H9 (cell line): Measurements from ENCODE around the gene ADISSP. TPM values are rescaled to one million over a fixed set of nuclear protein-coding genes. Genes with fewer than 3 reads are reported as not detected.

ENCODE experiments used
- DNase-seq: peaks from one replicate; pipeline ENCODE4 v3.0.0-alpha.2; 2017
- H2AFZ ChIP-seq: one replicate; pipeline ENCODE4 v1.6.1; 2013; ENCODE audit warnings: mild to moderate bottlenecking, low read length, control low read depth, moderate library complexity
- H2AK5ac ChIP-seq: 2 replicates; pipeline ENCODE4 v1.6.1; 2013; ENCODE audit warnings: low read length, control low read depth, mixed read lengths; ENCODE audit not compliant: insufficient read length
- H2BK120ac ChIP-seq: one replicate; pipeline ENCODE4 v1.6.1; 2013; ENCODE audit warnings: low read depth, mild to moderate bottlenecking, low read length, control low read depth, inconsistent platforms; ENCODE audit not compliant: poor library complexity, severe bottlenecking
- H2BK12ac ChIP-seq: 2 replicates; pipeline ENCODE4 v1.6.1; 2013; ENCODE audit warnings: low read length, control low read depth, mixed read lengths, low read depth; ENCODE audit not compliant: insufficient read length
- H2BK15ac ChIP-seq: 2 replicates; pipeline ENCODE4 v1.6.1; 2013; ENCODE audit warnings: low read depth, low read length, control low read depth
- H2BK20ac ChIP-seq: one replicate; pipeline ENCODE4 v1.6.1; 2013; ENCODE audit warnings: low read depth, mild to moderate bottlenecking, low read length, control low read depth, inconsistent platforms; ENCODE audit not compliant: poor library complexity, severe bottlenecking
- H2BK5ac ChIP-seq: 2 replicates; pipeline ENCODE4 v1.6.1; 2013; ENCODE audit warnings: low read length, control low read depth, mixed read lengths; ENCODE audit not compliant: insufficient read length
- H3K14ac ChIP-seq: 2 replicates; pipeline ENCODE4 v1.6.1; 2013; ENCODE audit warnings: low read length, control low read depth; ENCODE audit not compliant: insufficient read depth
- H3K18ac ChIP-seq: 2 replicates; pipeline ENCODE4 v1.6.1; 2013; ENCODE audit warnings: low read depth, mild to moderate bottlenecking, mixed read lengths, low read length, control low read depth; ENCODE audit not compliant: insufficient read length
- H3K23ac ChIP-seq: 2 replicates; pipeline ENCODE4 v1.6.1; 2013; ENCODE audit warnings: low read length, control low read depth, mixed read lengths, low read depth; ENCODE audit not compliant: insufficient read length
- H3K23me2 ChIP-seq: 2 replicates; pipeline ENCODE4 v1.6.1; 2013; ENCODE audit warnings: low read depth, mild to moderate bottlenecking, mixed read lengths, low read length, control low read depth; ENCODE audit not compliant: insufficient read length, poor library complexity, severe bottlenecking
- H3K27ac ChIP-seq: 2 replicates; pipeline ENCODE4 v1.5.1; 2013; ENCODE audit warnings: low read length, control low read depth, mixed read lengths, low read depth; ENCODE audit not compliant: insufficient read length
- H3K27me3 ChIP-seq: 2 replicates; pipeline ENCODE4 v1.6.1; 2013; ENCODE audit warnings: low read length, control low read depth, inconsistent platforms; ENCODE audit not compliant: insufficient read depth
- H3K4ac ChIP-seq: 2 replicates; pipeline ENCODE4 v1.6.1; 2013; ENCODE audit warnings: low read depth, mild to moderate bottlenecking, control low read depth, inconsistent platforms, low read length, moderate library complexity
- H3K4me1 ChIP-seq: 2 replicates; pipeline ENCODE4 v1.6.1; 2013; ENCODE audit warnings: low read length, control low read depth, inconsistent platforms; ENCODE audit not compliant: insufficient read depth
- H3K4me2 ChIP-seq: 2 replicates; pipeline ENCODE4 v1.6.1; 2013; ENCODE audit warnings: low read length, control low read depth, mixed read lengths; ENCODE audit not compliant: insufficient read length, insufficient read depth
- H3K56ac ChIP-seq: 2 replicates; pipeline ENCODE4 v1.6.1; 2013; ENCODE audit warnings: low read depth, mild to moderate bottlenecking, mixed read lengths, low read length, control low read depth; ENCODE audit not compliant: insufficient read length
- H3K79me1 ChIP-seq: 2 replicates; pipeline ENCODE4 v1.6.1; 2013; ENCODE audit warnings: low read depth, mild to moderate bottlenecking, moderate library complexity, low read length, control low read depth, inconsistent platforms; ENCODE audit not compliant: insufficient read depth, poor library complexity, severe bottlenecking
- H3K79me2 ChIP-seq: 2 replicates; pipeline ENCODE4 v1.6.1; 2013; ENCODE audit warnings: low read length, control low read depth, inconsistent platforms; ENCODE audit not compliant: insufficient read depth
- H3K9ac ChIP-seq: 2 replicates; pipeline ENCODE4 v1.6.1; 2013; ENCODE audit warnings: low read length, control low read depth, mixed read lengths; ENCODE audit not compliant: insufficient read length; ENCODE audit errors: extremely low read depth
- H3K9me3 ChIP-seq: one replicate; pipeline ENCODE4 v1.6.1; 2013; ENCODE audit warnings: low read depth, low read length, inconsistent platforms; ENCODE audit not compliant: control insufficient read depth
- H3T11ph ChIP-seq: one replicate; pipeline ENCODE4 v1.6.1; 2013; ENCODE audit warnings: mild to moderate bottlenecking, low read length, control low read depth, inconsistent platforms
- H4K20me1 ChIP-seq: one replicate; pipeline ENCODE4 v1.6.1; 2013; ENCODE audit not compliant: control insufficient read depth, insufficient read length, insufficient read depth
- H4K5ac ChIP-seq: 2 replicates; pipeline ENCODE4 v1.6.1; 2013; ENCODE audit warnings: low read depth, mild to moderate bottlenecking, mixed read lengths, low read length, control low read depth; ENCODE audit not compliant: insufficient read length
- H4K8ac ChIP-seq: replicated peaks from 2 replicates; pipeline ENCODE4 v1.6.1; 2013; ENCODE audit warnings: low read length, control low read depth, mixed read lengths, low read depth; ENCODE audit not compliant: insufficient read length
- H4K91ac ChIP-seq: 2 replicates; pipeline ENCODE4 v1.6.1; 2013; ENCODE audit warnings: low read depth, mild to moderate bottlenecking, moderate library complexity, mixed read lengths, low read length, control low read depth; ENCODE audit not compliant: insufficient read length
- H3K27ac Mint-ChIP-seq, 3 experiments: 2 replicates in 2 of 3; 3 replicates in 1 of 3; pipeline ENCODE4 v1.8.0; 2020 to 2021; ENCODE audit warnings: mixed read lengths in 3 of 3, mild to moderate bottlenecking in 1 of 3, moderate library complexity in 1 of 3
- H3K27me3 Mint-ChIP-seq: 2 replicates; pipeline ENCODE4 v1.8.0; 2021; ENCODE audit warnings: low read depth, mild to moderate bottlenecking, moderate library complexity, mixed read lengths
- H3K36me3 Mint-ChIP-seq, 3 experiments: 2 replicates in 2 of 3; 3 replicates in 1 of 3; pipeline ENCODE4 v1.8.0; 2020 to 2021; ENCODE audit warnings: low read depth in 3 of 3, mixed read lengths in 3 of 3; ENCODE audit not compliant: insufficient read depth in 1 of 3
- H3K4me1 Mint-ChIP-seq, 2 experiments: 2 replicates each; pipeline ENCODE4 v1.8.0; 2020; ENCODE audit warnings: mixed read lengths in 2 of 2
- H3K4me3 Mint-ChIP-seq, 2 experiments: 2 replicates in 1 of 2; 3 replicates in 1 of 2; pipeline ENCODE4 v1.8.0; 2020 to 2021; ENCODE audit warnings: mild to moderate bottlenecking in 2 of 2, mixed read lengths in 2 of 2, moderate library complexity in 1 of 2
- H3K9me3 Mint-ChIP-seq, 2 experiments: 2 replicates in 1 of 2; 3 replicates in 1 of 2; pipeline ENCODE4 v1.8.0; 2020; ENCODE audit warnings: mild to moderate bottlenecking in 2 of 2, mixed read lengths in 2 of 2, moderate library complexity in 1 of 2
- WGBS: extraction: QIAGEN DNeasy Blood & Tissue Kit; methylation state at CpG from one replicate; pipeline ENCODE4 v1.1.7; 2013; ENCODE audit warnings: missing lambda C conversion rate, low lambda C conversion rate, mixed read lengths; ENCODE audit not compliant: insufficient read length; ENCODE audit errors: extremely low coverage; 5-methylcytosine and 5-hydroxymethylcytosine counted together
- total RNA-seq: library from RNA; stranded (reverse); gene quantifications from 2 replicates; pipeline ENCODE4 v1.2.1, GENCODE V29; 2021
- TF ChIP-seq, protein P1 (sequence below): fragments of 200-600 bp; sonication (generic); conservative IDR thresholded peaks from 3 replicates; pipeline ENCODE4 v1.8.0; 2021; ENCODE audit warnings: antibody characterized with exemption, mild to moderate bottlenecking

ADISSP gene
- total RNA-seq, 1 experiment from 2014 or later = 80.9 TPM

DNA sequence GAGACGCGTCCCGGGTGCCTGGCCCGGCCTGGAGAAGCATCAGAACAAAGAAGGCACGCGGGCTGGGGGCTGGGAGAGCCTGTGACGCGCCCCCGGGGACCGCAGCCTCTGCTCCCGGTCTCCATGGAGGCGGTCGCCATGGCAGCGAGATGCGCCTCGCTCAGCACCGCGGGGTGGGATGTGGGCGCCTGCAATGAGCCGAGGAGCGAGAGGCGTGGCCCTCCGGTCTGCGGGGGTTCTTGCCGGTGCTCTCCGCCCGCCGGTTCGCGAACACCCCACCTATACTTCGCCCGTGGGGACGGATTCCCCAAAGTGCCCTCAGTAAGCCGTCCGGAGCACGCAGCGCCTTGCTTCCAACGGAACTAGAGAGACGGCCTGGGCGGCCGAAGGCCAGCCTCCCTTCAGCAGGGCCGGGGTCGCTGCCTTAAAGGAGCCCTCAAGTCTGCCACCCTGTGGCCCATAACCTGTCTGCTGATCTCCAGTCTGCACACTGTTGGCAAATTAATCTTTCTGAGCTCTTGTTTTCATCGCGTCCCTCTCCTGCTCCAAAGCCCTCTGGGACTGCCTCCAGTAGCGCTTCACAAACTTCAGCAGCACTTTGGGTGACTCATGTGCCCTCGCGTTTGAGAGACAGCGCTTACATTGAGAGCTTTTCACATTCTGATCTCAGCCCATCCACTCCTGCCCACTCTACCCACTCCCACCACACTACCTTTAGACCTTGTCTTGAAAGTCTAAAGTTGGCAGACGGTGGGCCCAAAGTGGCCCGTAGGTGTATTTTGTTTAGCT lies 983 bp upstream of the ADISSP start:
- Histone ChIP-seq H3K18ac (no peak overlapping the region), H3K56ac (no peak overlapping the region), H2BK5ac (no peak overlapping the region), H3K79me1 (no peaks in the 10 kb centered on the region), H3K14ac (peak overlapping the region; percentile 49; the same call in 1 of the 2 replicates), H4K5ac (no peak overlapping the region), H4K8ac (no peak overlapping the region), H3K4me2 (peak overlapping the region; percentile 62), H3K27me3 (no peaks in the 10 kb centered on the region), H2BK15ac (no peak overlapping the region), H3K4ac (no peak overlapping the region), H3K9ac (no peak overlapping the region), H3T11ph (no peak overlapping the region), H3K23me2 (peaks cover 20% of the 10 kb centered on the region), H2BK20ac (no peak overlapping the region), H3K4me1 (no peaks in the 10 kb centered on the region), H2AFZ (peak overlapping the region; percentile 53), H3K23ac (no peak overlapping the region), H3K79me2 (no peaks in the 10 kb centered on the region), H3K9me3 (no peaks in the 10 kb centered on the region), H2AK5ac (no peak overlapping the region), H4K20me1 (no peaks in the 10 kb centered on the region), H4K91ac (no peak overlapping the region), H3K27ac (no peak overlapping the region), H2BK12ac (no peak overlapping the region), H2BK120ac (no peak overlapping the region)
- peaks cover 0 to 4% (median 3%) of the 10 kb centered on the region in 3 experiments; a peak in 3 of 7 replicates for H3K36me3 Mint-ChIP-seq
- H3K4me3 Mint-ChIP-seq = peak overlapping the region; percentile 91 to 97
- peak overlapping the region; percentile 91 to 97 (median 91); a peak in 5 of 7 replicates for H3K27ac Mint-ChIP-seq
- WGBS = no CpG with 5 or more reads among the region's 51 CpGs
- no peaks in the 10 kb centered on the region; a peak in 1 of 5 replicates for H3K9me3 Mint-ChIP-seq
- peaks cover 19% of the 10 kb centered on the region for H3K27me3 Mint-ChIP-seq
- peak; percentile 87 for DNase-seq
- peaks cover 16 to 18% of the 10 kb centered on the region in 2 experiments for H3K4me1 Mint-ChIP-seq
- TF ChIP-seq, protein P1, sequence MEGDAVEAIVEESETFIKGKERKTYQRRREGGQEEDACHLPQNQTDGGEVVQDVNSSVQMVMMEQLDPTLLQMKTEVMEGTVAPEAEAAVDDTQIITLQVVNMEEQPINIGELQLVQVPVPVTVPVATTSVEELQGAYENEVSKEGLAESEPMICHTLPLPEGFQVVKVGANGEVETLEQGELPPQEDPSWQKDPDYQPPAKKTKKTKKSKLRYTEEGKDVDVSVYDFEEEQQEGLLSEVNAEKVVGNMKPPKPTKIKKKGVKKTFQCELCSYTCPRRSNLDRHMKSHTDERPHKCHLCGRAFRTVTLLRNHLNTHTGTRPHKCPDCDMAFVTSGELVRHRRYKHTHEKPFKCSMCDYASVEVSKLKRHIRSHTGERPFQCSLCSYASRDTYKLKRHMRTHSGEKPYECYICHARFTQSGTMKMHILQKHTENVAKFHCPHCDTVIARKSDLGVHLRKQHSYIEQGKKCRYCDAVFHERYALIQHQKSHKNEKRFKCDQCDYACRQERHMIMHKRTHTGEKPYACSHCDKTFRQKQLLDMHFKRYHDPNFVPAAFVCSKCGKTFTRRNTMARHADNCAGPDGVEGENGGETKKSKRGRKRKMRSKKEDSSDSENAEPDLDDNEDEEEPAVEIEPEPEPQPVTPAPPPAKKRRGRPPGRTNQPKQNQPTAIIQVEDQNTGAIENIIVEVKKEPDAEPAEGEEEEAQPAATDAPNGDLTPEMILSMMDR = peak; percentile 73
